Neural crest cell (in vitro differentiated cells): ENCODE results near the gene PSMC2. TPM values are rescaled to one million over a fixed set of nuclear protein-coding genes. Genes with fewer than 3 reads are reported as not detected.

Experiments used
- DNase-seq: peaks from one replicate; pipeline ENCODE4 v3.0.0; 2021; ENCODE audit warnings: low read depth, mixed read lengths, low spot score
- H3K27ac Mint-ChIP-seq: one replicate; pipeline ENCODE4 v1.8.0; 2021; ENCODE audit warnings: mild to moderate bottlenecking, mixed read lengths; ENCODE audit not compliant: unreplicated experiment
- H3K27me3 Mint-ChIP-seq: 2 replicates; pipeline ENCODE4 v1.8.0; 2021; ENCODE audit warnings: low read depth, mild to moderate bottlenecking, mixed read lengths
- H3K36me3 Mint-ChIP-seq: 2 replicates; pipeline ENCODE4 v1.8.0; 2021; ENCODE audit warnings: low read depth, mild to moderate bottlenecking, mixed read lengths
- H3K4me1 Mint-ChIP-seq: 2 replicates; pipeline ENCODE4 v1.8.0; 2021; ENCODE audit warnings: mixed read lengths
- H3K4me3 Mint-ChIP-seq: one replicate; pipeline ENCODE4 v1.8.0; 2021; ENCODE audit warnings: mild to moderate bottlenecking, mixed read lengths
- H3K9me3 Mint-ChIP-seq: 2 replicates; pipeline ENCODE4 v1.8.0; 2021; ENCODE audit warnings: mixed read lengths
- CTCF ChIP-seq: fragments of 200-600 bp; sonication (generic); conservative IDR thresholded peaks from 2 replicates; pipeline ENCODE4 v1.5.0; 2021; ENCODE audit warnings: antibody characterized with exemption, mild to moderate bottlenecking
- total RNA-seq: library from RNA; stranded (reverse); gene quantifications from 2 replicates; pipeline ENCODE4 v1.2.1, GENCODE V29; 2021

Gene PSMC2
- total RNA-seq, 1 donor from 2014 or later: 122 TPM

GRCh38 chr7:103314852-103315251 lies 32.6 kb upstream of the PSMC2 start:
- Mint-ChIP-seq H3K9me3 (no peaks in the 10 kb centered on the region), H3K4me3 (no peak overlapping the region), H3K36me3 (peaks cover 16% of the 10 kb centered on the region)

GRCh38 chr7:103316380-103316941 lies 31.0 kb upstream of the PSMC2 start:
- Mint-ChIP-seq H3K27me3 (no peaks in the 10 kb centered on the region), H3K4me1 (no peaks in the 10 kb centered on the region), H3K9me3 (no peaks in the 10 kb centered on the region), H3K36me3 (peaks cover 16% of the 10 kb centered on the region), H3K4me3 (no peak overlapping the region), H3K27ac (no peak overlapping the region)
- no peak for DNase-seq
- no peak for TF ChIP-seq CTCF

More at GRCh38 chr7:103314852-103315251, 32.6 kb upstream of the PSMC2 start:
- Mint-ChIP-seq H3K27me3 (no peaks in the 10 kb centered on the region), H3K4me1 (no peaks in the 10 kb centered on the region), H3K27ac (no peak overlapping the region)
- no peak for TF ChIP-seq CTCF
- DNase-seq: no peak

- TF ChIP-seq CTCF: no peak
- Mint-ChIP-seq H3K9me3 (no peaks in the 10 kb centered on the region), H3K27me3 (no peaks in the 10 kb centered on the region), H3K4me1 (no peaks in the 10 kb centered on the region), H3K27ac (no peak overlapping the region), H3K36me3 (peaks cover 16% of the 10 kb centered on the region), H3K4me3 (no peak overlapping the region)
- DNase-seq: no peak
Measured at GRCh38 chr7:103317009-103317408, 30.4 kb upstream of the PSMC2 start.

- TF ChIP-seq CTCF: no peak
- no peak overlapping the region for H3K4me3 Mint-ChIP-seq
- DNase-seq: no peak
- H3K9me3 Mint-ChIP-seq: no peaks in the 10 kb centered on the region
- peaks cover 9% of the 10 kb centered on the region for H3K36me3 Mint-ChIP-seq
- no peak overlapping the region for H3K27ac Mint-ChIP-seq
- H3K4me1 Mint-ChIP-seq: no peaks in the 10 kb centered on the region
- H3K27me3 Mint-ChIP-seq: no peaks in the 10 kb centered on the region
Measured at GRCh38 chr7:103325744-103326143, 21.7 kb upstream of the PSMC2 start.

- no peak for TF ChIP-seq CTCF
- no peaks in the 10 kb centered on the region for H3K27me3 Mint-ChIP-seq
- H3K27ac Mint-ChIP-seq: no peak overlapping the region
- H3K9me3 Mint-ChIP-seq: no peaks in the 10 kb centered on the region
- no peak overlapping the region for H3K4me3 Mint-ChIP-seq
- no peak for DNase-seq
- H3K4me1 Mint-ChIP-seq: peaks cover 17% of the 10 kb centered on the region
- peaks cover 18% of the 10 kb centered on the region for H3K36me3 Mint-ChIP-seq
Measured at GRCh38 chr7:103336761-103337160, 10.7 kb upstream of the PSMC2 start.
